Stimulated activated CD4-positive, alpha-beta T cell treated with anti-CD3 and anti-CD28 coated beads, Interleukin-12 subunit alpha, Interleukin-12 subunit beta, amount 100 ng/mL, for 24 hours (primary cell): ENCODE measurements around the gene SHCBP1L.
"Not testable (repeated sequence)": the region's sequence is repeated elsewhere in the genome, so short reads cannot be mapped to it uniquely, and the experiment has no call there.

Source experiments
- DNase-seq, 2 experiments: peaks; one replicate each; pipeline ENCODE4 v3.0.0-alpha.2; 2020; ENCODE audit warnings: low read depth in 2 of 2

The SHCBP1L gene

GRCh38 chr1:182965096-182965495, 12.1 kb upstream of the SHCBP1L start:
- no peak for DNase-seq

DNA sequence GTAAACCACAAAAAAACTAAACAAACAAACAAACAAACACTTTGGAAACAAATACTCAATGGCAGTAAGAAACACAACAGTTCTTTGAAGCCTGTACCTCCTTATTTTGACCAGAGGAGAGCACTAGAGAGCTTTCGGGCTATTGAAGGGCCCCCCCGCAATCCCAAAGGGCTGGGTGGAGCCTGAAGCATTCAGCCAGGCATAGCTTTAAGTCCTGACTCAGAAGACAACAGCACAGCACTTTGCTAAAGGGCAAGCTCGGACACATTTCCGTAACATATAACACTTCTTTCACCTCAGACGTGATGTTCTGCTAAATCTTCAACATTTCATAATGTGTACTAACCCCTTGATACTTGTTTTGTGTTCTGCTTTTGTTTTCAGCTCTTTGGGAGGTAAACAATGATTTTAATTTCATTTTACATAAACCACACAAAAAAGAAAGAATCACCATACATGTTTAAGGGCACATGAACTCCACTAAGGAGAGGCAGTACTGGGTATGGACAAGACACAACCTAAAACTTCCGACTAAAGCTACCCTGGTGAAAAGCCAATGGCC, 9.7 kb upstream of the SHCBP1L start:
- no peak for DNase-seq

- DNase-seq: no peak
Measured at GRCh38 chr1:182960046-182960445, 7.1 kb upstream of the SHCBP1L start.

DNA sequence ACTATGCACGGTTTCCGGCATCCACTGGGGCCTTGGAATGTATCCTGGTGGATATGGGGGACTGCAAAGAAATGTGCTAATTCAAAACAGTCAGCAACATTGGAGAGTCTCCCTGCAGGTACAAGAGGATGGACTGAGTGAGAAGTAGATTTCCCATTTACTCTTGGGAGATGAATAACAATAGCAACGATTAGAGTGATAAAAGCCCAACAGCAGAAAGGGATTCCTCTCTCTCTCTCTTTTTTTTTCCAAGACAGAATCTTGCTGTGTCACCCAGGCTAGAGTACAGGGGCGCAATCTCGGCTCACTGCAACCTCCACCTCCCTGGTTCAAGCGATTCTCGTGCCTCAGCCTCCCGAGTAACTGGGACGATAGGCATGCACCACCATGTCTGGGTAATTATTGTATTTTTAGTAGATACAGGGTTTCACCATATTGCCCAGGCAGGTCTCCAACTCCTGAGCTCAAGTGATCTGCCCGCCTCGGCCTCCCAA, 5.0 kb upstream of the SHCBP1L start:
- no peak for DNase-seq

DNA sequence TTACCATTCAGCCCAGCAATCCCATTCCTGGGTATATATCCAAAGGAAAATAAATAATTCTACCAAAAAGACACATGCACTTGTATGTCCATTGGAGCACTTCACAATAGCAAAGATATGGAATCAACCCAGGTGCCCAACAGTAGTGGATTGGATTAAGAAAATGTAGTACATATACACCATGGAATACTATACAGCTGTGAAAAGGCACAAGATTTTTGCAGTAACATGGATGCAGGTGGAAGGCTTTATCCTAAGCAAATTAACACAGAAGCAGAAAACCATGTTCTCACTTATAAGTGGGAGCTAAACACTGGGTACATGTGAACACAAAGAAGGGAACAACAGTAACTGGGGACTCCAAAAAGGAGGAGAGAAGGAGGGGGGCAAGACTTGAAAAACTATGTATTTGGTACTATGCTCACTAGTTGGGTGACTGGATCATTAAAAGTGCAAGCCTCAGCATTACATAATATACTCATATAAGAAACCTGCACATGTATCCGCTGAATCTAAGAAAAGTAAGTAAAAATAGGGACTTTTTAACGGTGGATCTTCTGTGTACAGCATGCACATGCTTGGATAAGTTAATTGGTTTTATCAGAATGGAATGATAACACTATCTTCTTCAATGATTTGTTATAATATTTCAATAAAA, 3.9 kb upstream of the SHCBP1L start:
- no peak for DNase-seq

GRCh38 chr1:182955596-182956588, 2.9 kb upstream of the SHCBP1L start:
- DNase-seq: no peak

DNA sequence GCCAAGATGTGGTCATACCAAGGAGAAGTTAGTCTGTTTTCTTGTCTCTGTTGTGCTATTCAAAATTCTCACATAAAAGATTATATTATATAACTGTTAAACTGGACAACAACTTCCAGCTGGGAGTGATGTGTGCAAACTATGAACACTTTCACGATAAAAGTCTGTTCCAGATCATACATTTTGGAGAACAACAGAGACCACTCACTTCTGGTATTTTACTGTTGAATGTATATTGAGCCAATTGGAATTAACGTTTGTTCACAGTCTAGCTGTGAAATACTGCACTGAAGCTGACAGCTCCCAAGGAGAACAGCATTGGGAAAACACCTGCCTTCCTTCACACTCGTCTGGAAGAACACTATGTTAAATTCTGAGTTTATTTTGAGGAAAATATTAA, 860 bp upstream of the SHCBP1L start:
- DNase-seq: no peak

DNA sequence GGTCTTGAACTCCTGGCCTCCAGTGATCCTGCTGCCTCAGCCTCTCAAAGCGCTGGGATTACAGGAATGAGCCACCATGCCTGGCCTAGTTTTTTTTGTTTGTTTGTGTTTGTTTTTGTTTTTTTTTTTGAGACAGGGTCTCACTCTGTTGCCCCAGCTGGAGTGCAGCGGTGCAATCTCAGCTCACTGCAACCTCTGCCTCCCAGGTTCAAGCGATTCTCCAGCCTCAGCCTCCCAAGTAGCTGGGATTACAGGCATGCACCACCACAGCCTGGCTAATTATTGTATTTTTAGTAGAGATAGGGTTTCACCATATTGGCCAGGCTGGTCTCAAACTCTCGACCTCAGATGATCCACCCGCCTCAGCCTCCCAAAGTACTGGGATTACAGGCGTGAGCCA, 9.6 kb downstream of the SHCBP1L start:
- not testable (repeated sequence) for DNase-seq

DNA sequence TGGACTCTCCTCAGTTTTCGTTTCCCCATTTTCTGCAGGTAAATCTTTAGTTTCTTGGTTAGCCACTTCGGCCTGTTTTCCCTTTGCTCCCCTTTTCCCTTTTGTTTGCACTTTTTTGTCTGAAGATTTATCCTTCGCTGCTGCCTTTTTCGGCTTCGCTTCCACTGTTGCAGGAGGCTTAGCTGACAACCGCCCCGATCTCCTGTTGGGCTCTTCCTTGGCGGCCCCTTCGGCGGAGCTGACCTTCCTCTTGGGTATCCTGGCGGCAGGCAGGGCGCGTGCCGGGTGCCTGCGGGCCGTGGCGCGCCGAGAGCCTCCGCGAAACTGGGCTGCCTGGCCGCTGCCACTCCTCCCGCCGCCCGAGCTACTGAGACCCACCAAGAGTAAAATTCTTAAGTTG, 10.8 kb downstream of the SHCBP1L start:
- DNase-seq: not testable (repeated sequence)

- no peak for DNase-seq
Measured at GRCh38 chr1:182939413-182939812, 13.6 kb downstream of the SHCBP1L start.

GRCh38 chr1:182935716-182936115, 17.2 kb downstream of the SHCBP1L start:
- no peak for DNase-seq

- DNase-seq: no peak
Measured at GRCh38 chr1:182930985-182931384, 22.0 kb downstream of the SHCBP1L start.

DNA sequence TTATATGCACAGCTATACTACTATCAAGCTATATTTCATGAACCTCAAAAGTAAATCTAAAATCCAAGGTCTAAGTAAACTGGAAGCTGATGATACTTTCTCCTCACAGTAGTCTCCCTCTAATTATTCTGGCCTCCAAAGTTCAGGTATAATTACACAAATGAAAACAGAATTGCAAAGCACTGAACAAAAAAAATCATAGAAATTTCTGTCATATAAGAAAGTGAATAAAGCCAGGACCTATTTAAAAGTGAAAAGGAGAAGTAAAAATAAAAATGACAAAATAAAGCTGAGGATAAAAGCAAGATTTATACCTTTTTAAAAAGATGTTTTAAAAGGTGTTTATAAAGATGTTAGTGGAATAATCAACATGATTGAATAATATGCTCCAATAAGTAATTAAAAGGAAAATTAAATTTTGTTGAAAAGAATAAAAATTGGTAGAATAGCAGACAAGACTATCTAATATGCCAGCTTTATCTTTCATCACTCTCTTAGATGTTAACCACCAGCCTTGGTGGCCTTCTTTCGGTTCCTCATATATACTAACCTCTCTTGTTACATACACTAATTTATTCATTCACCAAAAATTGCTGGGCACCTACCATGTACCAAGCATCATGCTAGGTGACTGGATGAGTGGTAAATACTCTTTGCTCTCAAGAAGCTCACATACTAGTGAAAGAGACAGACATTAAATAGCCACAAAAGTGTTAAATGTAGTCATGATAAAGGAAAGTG, 25.1 kb downstream of the SHCBP1L start:
- DNase-seq: no peak

DNA sequence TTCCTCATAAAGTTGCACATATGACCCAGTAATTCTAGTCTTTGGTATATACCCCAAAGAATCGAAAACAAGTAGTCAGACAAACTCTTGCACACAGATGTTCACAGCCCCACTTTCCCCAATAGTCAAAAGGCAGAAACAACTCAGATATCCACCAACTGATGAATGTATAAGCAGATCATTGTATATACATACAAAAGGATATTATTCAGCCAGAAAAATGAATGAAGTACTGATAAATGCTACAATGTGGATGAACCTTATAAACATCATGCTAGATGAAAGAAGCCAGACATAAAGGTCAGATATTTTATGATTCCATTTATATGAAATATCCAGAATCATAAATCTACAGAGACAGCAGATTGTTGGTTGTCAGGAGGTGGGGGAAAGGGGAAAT, 27.3 kb downstream of the SHCBP1L start:
- DNase-seq: no peak

DNA sequence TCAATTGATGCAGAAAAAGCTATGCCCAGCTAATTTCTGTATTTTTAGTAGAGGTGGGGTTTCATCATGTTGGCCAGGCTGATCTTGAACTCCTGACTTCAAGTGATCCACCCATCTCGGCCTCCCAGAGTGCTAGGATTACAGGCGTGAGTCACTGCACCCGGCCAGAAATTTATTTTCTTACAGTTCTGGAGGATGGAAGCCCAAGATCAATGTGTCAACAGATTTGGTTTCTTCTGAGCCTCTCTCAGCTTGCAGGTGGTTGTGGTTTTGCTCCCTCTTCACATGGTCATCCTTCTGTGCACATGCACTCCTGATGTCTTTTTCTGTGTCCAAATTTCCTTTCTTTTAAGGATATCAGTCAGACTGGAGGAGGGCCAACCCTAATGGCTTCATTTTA, 35.6 kb downstream of the SHCBP1L start:
- no peak for DNase-seq

DNA sequence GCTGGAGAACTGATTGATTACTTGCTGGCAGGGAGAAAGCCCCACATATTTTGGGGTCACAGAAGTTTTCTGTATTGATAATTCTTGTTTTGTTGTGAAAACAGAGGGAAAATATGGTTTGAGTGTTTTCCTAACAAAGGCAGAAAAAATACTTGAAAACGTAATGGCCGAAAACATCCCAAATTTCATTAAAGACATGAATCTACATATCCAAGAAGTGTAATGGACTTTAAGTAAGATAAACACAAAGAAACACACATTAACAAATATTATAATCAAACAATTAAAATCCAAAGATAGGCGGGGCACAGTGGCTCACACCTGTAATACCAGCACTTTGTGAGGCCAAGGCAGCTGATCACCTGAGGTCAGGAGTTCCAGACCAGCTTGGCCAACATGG, 39.6 kb downstream of the SHCBP1L start:
- no peak for DNase-seq

- no peak for DNase-seq
Measured at GRCh38 chr1:182910143-182910542, 42.8 kb downstream of the SHCBP1L start.

- no peak for DNase-seq
Measured at GRCh38 chr1:182909578-182909977, 43.4 kb downstream of the SHCBP1L start.

GRCh38 chr1:182905321-182905720, 47.6 kb downstream of the SHCBP1L start:
- DNase-seq: no peak

DNA sequence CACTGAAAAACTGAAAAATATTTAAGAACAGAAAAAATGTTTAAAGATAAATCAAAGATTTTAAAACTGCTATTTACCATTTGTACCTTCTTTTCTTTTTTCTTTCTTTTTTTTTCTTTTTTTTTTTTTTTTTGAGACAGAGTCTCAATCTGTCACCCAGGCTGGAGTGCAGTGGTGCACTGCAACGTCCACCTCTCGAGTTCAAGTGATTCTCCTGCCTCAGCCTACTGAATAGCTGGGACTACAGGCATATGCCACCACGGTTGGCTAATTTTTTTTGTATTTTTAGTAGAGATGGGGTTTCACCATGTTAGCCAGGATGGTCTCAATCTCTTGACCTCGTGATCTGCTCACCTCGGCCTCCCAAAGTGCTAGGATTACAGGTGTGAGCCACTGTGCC, 51.0 kb downstream of the SHCBP1L start:
- not testable (repeated sequence) for DNase-seq

GRCh38 chr1:182897696-182898095, 55.3 kb downstream of the SHCBP1L start:
- no peak for DNase-seq
